Hepatocyte (in vitro differentiated cells): ENCODE results near the gene SYNRG.

Experiments used
- CTCF ChIP-seq: fragments of 200-600 bp; sonication (generic); IDR thresholded peaks from 2 replicates; pipeline ENCODE4 v1.5.1; 2016; ENCODE audit warnings: antibody characterized with exemption, mild to moderate bottlenecking; ENCODE audit not compliant: poor library complexity
- EZH2 ChIP-seq: fragments of 200-600 bp; sonication (generic); IDR thresholded peaks from 2 replicates; pipeline ENCODE4 v1.6.1; 2016; ENCODE audit warnings: antibody characterized with exemption, mild to moderate bottlenecking, borderline replicate concordance
- EZH2phosphoT487 ChIP-seq: fragments of 200-600 bp; sonication (generic); IDR thresholded peaks from one replicate; pipeline ENCODE4 v1.6.1; 2018; ENCODE audit warnings: antibody characterized with exemption, mild to moderate bottlenecking, low read depth, moderate library complexity; ENCODE audit not compliant: unreplicated experiment, severe bottlenecking

- TF ChIP-seq EZH2 (no peak), CTCF (no peak), EZH2phosphoT487 (no peak)
These were observed 40.7 kb downstream of the SYNRG start for GRCh38 chr17:37568350-37569053.
